Measurements from ENCODE around the gene SGCD.

The SGCD gene

GRCh38 chr5:156541582-156541981, 214.6 kb downstream of the SGCD start:
- H3K4me3 ChIP-seq (ENCODE audit: low read length), result no peak overlapping the region
- TF ChIP-seq ZNF274 (IDR thresholded peaks at IDR 0.05; ENCODE audit: low read depth, low read length), result no peak

- no peak overlapping the region for H3K4me3 ChIP-seq (ENCODE audit: low read length)
- no peak for TF ChIP-seq ZNF274 (IDR thresholded peaks at IDR 0.05; ENCODE audit: low read depth, low read length)
Measured at GRCh38 chr5:156543348-156544145, 216.6 kb downstream of the SGCD start.

DNA sequence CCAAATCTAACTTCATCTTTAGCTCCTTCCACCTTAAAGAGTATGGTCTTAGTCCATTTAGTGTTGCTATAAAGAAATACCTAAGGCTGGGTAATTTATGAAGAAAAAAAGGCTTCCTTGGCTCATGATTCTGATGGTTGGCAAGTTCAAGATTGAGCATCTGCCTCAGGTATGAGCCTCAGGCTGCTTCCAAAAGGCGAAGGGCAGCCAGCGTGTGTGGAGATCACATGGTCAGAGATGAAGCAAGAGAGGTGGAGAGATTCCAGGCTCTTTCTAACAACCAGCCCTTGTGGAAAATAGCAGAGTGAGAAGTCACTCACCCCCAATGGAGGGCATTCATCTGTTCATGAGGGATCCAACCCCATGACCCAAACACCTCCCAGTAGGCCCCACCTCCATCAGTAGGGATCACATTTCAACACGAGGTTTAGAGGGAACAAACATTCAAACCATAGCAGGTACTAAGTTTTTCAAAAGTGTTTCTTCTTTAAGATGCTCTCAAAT, 225.9 kb downstream of the SGCD start:
- no peak for TF ChIP-seq ZNF274 (IDR thresholded peaks at IDR 0.05; ENCODE audit: low read depth, low read length)
- H3K4me3 ChIP-seq (ENCODE audit: low read length), result no peak overlapping the region

- no peak for TF ChIP-seq ZNF274 (IDR thresholded peaks at IDR 0.05; ENCODE audit: low read depth, low read length)
- no peak overlapping the region for H3K4me3 ChIP-seq (ENCODE audit: low read length)
Measured at GRCh38 chr5:156556666-156557406, 229.9 kb downstream of the SGCD start.

DNA sequence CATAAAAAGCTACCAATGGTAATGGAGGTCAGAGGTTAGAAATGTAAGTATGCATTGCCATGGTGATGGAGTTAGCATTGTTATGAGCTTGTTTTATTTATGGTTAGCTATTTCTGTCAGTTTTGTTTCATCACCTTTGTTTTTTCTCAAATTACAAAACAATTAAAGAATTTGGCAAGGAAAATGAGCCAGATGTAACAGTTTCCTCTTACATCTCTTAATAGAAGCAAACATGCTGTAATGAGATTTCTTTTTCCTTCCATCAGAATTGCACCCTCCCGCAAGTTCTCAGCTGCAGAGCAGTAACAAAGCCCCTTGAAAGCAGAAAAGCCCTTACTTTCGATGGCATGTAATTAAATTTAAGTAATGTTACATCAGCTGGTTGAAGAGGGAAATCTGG, 233.0 kb downstream of the SGCD start:
- no peak for TF ChIP-seq ZNF274 (IDR thresholded peaks at IDR 0.05; ENCODE audit: low read depth, low read length)
- H3K4me3 ChIP-seq (ENCODE audit: low read length), result no peak overlapping the region

GRCh38 chr5:156561651-156562050, 234.7 kb downstream of the SGCD start:
- no peak overlapping the region for H3K4me3 ChIP-seq (ENCODE audit: low read length)
- no peak for TF ChIP-seq ZNF274 (IDR thresholded peaks at IDR 0.05; ENCODE audit: low read depth, low read length)

DNA sequence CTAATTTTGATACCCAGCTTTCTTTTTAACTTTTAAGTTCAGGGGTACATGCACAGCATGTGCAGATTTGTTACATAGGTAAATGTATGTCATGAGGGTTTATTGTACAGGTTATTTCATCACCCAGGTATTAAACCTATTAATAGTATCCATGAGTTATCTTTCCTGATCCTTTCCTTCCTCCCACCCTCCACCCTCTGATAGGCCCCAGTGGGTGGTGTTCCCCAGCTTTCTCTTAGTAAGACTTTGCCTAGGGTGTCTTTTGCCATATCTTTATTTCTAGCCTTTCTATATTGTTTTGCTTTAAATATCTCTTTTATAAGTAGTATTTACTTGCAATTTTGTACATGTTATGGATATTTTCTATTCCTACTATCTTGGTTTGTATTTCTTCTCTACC, 243.7 kb downstream of the SGCD start:
- TF ChIP-seq ZNF274 (IDR thresholded peaks at IDR 0.05; ENCODE audit: low read depth, low read length), result no peak
- no peak overlapping the region for H3K4me3 ChIP-seq (ENCODE audit: low read length)

DNA sequence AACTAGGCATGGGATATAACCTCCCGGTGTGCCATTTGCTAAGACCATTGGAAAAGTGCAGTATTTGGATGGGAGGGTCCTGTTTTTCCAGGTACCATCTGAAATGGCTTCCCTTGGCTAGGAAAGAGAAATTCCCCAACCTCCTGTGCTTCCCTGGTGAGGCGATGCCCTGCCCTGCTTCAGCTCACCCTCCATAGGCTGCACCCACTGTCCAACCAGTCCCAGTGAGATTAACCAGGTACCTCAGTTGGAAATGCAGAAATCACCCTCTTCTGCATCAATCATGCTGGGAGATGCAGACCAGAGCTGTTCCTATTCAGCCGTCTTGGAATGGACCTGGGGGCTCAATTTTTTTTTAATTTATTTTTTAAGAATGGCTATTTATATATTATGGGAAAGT, 254.8 kb downstream of the SGCD start:
- H3K4me3 ChIP-seq (ENCODE audit: low read length), result no peak overlapping the region
- no peak for TF ChIP-seq ZNF274 (IDR thresholded peaks at IDR 0.05; ENCODE audit: low read depth, low read length)

- H3K4me3 ChIP-seq (ENCODE audit: low read length), result no peak overlapping the region
- no peak for TF ChIP-seq ZNF274 (IDR thresholded peaks at IDR 0.05; ENCODE audit: low read depth, low read length)
Measured at GRCh38 chr5:156582193-156582598, 255.2 kb downstream of the SGCD start.

DNA sequence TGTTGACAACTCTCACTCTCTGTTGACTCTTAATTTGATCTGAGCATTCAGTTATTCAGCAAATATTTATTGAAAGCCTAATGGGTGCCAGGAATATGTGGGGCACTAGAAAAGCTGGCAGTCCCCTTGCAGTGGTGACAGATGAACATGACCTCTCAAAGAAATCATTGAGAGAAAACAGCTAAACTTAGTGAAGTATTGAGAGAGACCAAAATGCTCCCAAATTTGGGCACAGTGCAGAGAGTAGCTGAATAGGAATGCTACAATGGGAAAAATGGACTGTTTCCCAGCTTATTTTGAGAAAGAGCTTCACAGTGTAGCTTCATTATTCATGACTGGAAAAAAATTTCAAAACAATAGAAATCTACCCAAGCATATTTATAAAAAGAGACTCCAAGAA, 257.9 kb downstream of the SGCD start:
- no peak overlapping the region for H3K4me3 ChIP-seq (ENCODE audit: low read length)
- TF ChIP-seq ZNF274 (IDR thresholded peaks at IDR 0.05; ENCODE audit: low read depth, low read length), result no peak

- TF ChIP-seq ZNF274 (IDR thresholded peaks at IDR 0.05; ENCODE audit: low read depth, low read length), result no peak
- no peak overlapping the region for H3K4me3 ChIP-seq (ENCODE audit: low read length)
Measured at GRCh38 chr5:156585999-156586398, 259.0 kb downstream of the SGCD start.

- TF ChIP-seq ZNF274 (IDR thresholded peaks at IDR 0.05; ENCODE audit: low read depth, low read length), result no peak
- no peak overlapping the region for H3K4me3 ChIP-seq (ENCODE audit: low read length)
Measured at GRCh38 chr5:156587012-156587411, 260.0 kb downstream of the SGCD start.

DNA sequence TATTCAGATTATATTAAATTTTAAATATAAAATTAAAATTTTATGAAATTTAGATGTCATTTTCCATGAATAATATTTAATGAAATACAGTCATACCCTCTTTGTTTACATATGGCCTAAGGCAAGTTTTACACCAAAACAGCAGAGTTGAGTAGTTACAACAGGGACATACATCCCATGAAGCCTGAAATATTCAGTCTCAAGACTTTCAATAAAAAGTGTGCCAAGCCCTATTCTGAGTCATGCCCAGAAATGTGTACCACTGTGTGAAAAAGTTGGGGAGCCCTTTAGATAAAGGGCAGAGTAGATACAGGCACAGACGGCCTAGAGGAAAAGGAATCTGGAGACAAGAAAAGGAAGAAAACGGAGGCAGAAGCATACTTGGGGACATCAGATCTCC, 261.3 kb downstream of the SGCD start:
- no peak overlapping the region for H3K4me3 ChIP-seq (ENCODE audit: low read length)
- no peak for TF ChIP-seq ZNF274 (IDR thresholded peaks at IDR 0.05; ENCODE audit: low read depth, low read length)

- no peak for TF ChIP-seq ZNF274 (IDR thresholded peaks at IDR 0.05; ENCODE audit: low read depth, low read length)
- no peak overlapping the region for H3K4me3 ChIP-seq (ENCODE audit: low read length)
Measured at GRCh38 chr5:156589104-156589945, 262.4 kb downstream of the SGCD start.
